ENCODE data around the gene ODR4.
"Not testable (repeated sequence)": the region's sequence is repeated elsewhere in the genome, so short reads cannot be mapped to it uniquely, and the experiment has no call there.

The ODR4 gene

GRCh38 chr1:186375152-186375928 lies at the start of gene ODR4, which contains the start of gene TPR:
ODR4 (plus strand) TSS chr1:186375838; CDS start chr1:186379786, 3,948 bp downstream.
TPR (minus strand) TSS chr1:186375253; CDS start chr1:186375028, 225 bp downstream.
- peak; percentile 96 to 97 for DNase-seq

- no peak for DNase-seq
Observed at GRCh38 chr1:186326009-186326408, 49.6 kb upstream of the ODR4 start.

GRCh38 chr1:186327331-186327730 lies 48.3 kb upstream of the ODR4 start:
- DNase-seq, result no peak

- DNase-seq, result no peak
Observed at GRCh38 chr1:186330758-186331157, 44.9 kb upstream of the ODR4 start.

- no peak for DNase-seq
Observed at GRCh38 chr1:186337554-186337953, 38.1 kb upstream of the ODR4 start.

GRCh38 chr1:186340772-186341171 lies 34.9 kb upstream of the ODR4 start:
- DNase-seq, result no peak

- DNase-seq, result not testable (repeated sequence)
Observed at GRCh38 chr1:186347837-186348691, 27.6 kb upstream of the ODR4 start.

- peak; percentile 16 to 30 for DNase-seq
Observed at GRCh38 chr1:186374303-186375151, 1.1 kb upstream of the ODR4 start.

GRCh38 chr1:186375929-186376319 lies 286 bp downstream of the ODR4 start:
- DNase-seq, result no peak

- DNase-seq, result no peak
Observed at GRCh38 chr1:186386725-186387383, 11.2 kb downstream of the ODR4 start.

GRCh38 chr1:186390925-186391324 lies 15.3 kb downstream of the ODR4 start:
- no peak for DNase-seq

- DNase-seq, result no peak
Observed at GRCh38 chr1:186391841-186392240, 16.2 kb downstream of the ODR4 start.

- DNase-seq, result not testable (repeated sequence)
Observed at GRCh38 chr1:186392711-186393110, 17.1 kb downstream of the ODR4 start.

GRCh38 chr1:186401446-186401845 lies 25.8 kb downstream of the ODR4 start:
- DNase-seq, result not testable (repeated sequence)

- no peak for DNase-seq
Observed at GRCh38 chr1:186403632-186404031, 28.0 kb downstream of the ODR4 start.

GRCh38 chr1:186404454-186405051 lies 28.9 kb downstream of the ODR4 start:
- DNase-seq, result no peak

GRCh38 chr1:186409091-186409490 lies 33.5 kb downstream of the ODR4 start:
- DNase-seq, result no peak

GRCh38 chr1:186413319-186413718 lies 37.7 kb downstream of the ODR4 start:
- no peak for DNase-seq

GRCh38 chr1:186418503-186418902 lies 42.9 kb downstream of the ODR4 start:
- no peak for DNase-seq

GRCh38 chr1:186420311-186420710 lies 44.7 kb downstream of the ODR4 start:
- no peak for DNase-seq

GRCh38 chr1:186420923-186421322 lies 45.3 kb downstream of the ODR4 start:
- no peak for DNase-seq

- DNase-seq, result no peak
Observed at GRCh38 chr1:186421446-186421845, 45.8 kb downstream of the ODR4 start.

Measured in stimulated activated CD4-positive, alpha-beta T cell treated with anti-CD3 and anti-CD28 coated beads, Interleukin-2, amount 100 ng/mL, for 24 hours (primary cell).